NB4 (cell line): ENCODE data around the gene ITPR2.

Experiments
- CTCF ChIP-seq: IDR thresholded peaks from one replicate; pipeline ENCODE4 v1.5.1; 2012; ENCODE audit warnings: low read depth, low read length
- MYC ChIP-seq: IDR thresholded peaks from 2 replicates; pipeline ENCODE4 v1.6.1; 2011; ENCODE audit warnings: low read depth, low read length

- TF ChIP-seq CTCF (no peak), MYC (no peak)
These were observed 332.9 kb downstream of the ITPR2 start for GRCh38 chr12:26499979-26500640.
